GM12892 (cell line): ENCODE data around the gene RGS14.

Experiments
- POLR2A ChIP-seq: IDR thresholded peaks from 2 replicates; pipeline ENCODE4 v1.6.1; 2011; ENCODE audit warnings: low read depth, low read length, control low read depth
- POLR2AphosphoS5 ChIP-seq: IDR thresholded peaks from 2 replicates; pipeline ENCODE4 v1.6.1; 2011; ENCODE audit warnings: low read depth, low read length, control low read depth

DNA sequence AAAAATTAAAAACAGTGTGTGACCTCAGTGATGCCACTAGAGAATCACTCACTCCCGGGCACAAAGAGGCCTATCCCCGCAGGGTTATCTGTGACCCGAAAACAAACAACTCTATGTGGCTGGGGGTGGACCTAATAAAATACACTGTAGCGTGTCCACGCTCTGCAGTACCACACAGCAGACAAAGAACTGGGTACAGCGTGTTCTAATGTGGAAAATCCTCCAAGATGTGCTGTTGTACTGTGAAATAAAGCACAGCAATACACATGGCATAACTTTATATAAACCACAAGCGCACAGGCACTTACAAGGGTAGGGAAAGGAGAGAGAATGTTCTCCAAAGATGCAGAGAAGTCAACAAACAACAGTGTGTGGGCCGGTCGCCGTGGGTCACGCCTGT, 18.4 kb downstream of the RGS14 start:
- TF ChIP-seq POLR2AphosphoS5 (no peak), POLR2A (no peak)
